A673 (cell line): Measurements from ENCODE around the gene LYZ. TPM values are rescaled to one million over a fixed set of nuclear protein-coding genes. Genes with fewer than 3 reads are reported as not detected.

Experiments
- BruUV-seq: library from RNA; stranded (reverse); fragments of 400-500 nt; replicated peaks from 2 replicates; lab custom pipeline; 2021; lab: Mats Ljungman, UMichigan
- CTCF ChIA-PET: fragments of 300-600 bp; sonication (Branson Sonifier 250); formaldehyde crosslinking; loops from one replicate; lab custom pipeline; 2022; ENCODE audit warnings: antibody characterized with exemption; lab: Charles Lee
- POLR2A ChIA-PET: fragments of 300-600 bp; sonication (Branson Sonifier 250); formaldehyde crosslinking; loops from one replicate; lab custom pipeline; 2022; ENCODE audit warnings: antibody characterized with exemption; ENCODE audit not compliant: low non-redundant PET; lab: Charles Lee
- DNase-seq: peaks from one replicate; pipeline ENCODE4 v3.0.0-alpha.2; 2015; ENCODE audit warnings: low spot score
- H3K27ac ChIP-seq: fragments of 200-600 bp; sonication (generic); 2 replicates; pipeline ENCODE4 v1.5.1; 2016; ENCODE audit warnings: mixed run types, low read depth, mild to moderate bottlenecking, mixed read lengths, antibody characterized with exemption, low read length; ENCODE audit not compliant: poor library complexity, severe bottlenecking
- H3K27me3 ChIP-seq: fragments of 200-600 bp; sonication (generic); replicated peaks from 2 replicates; pipeline ENCODE4 v1.6.1; 2017; ENCODE audit warnings: mixed run types, low read depth, mild to moderate bottlenecking, mixed read lengths, antibody characterized with exemption, low read length; ENCODE audit not compliant: insufficient read depth, poor library complexity
- H3K36me3 ChIP-seq: fragments of 200-600 bp; sonication (generic); 2 replicates; pipeline ENCODE4 v1.6.1; 2016; ENCODE audit warnings: mixed run types, mild to moderate bottlenecking, mixed read lengths, antibody characterized with exemption, low read length; ENCODE audit not compliant: insufficient read depth, poor library complexity, severe bottlenecking
- H3K4me1 ChIP-seq: fragments of 200-600 bp; sonication (generic); 2 replicates; pipeline ENCODE4 v1.6.1; 2017; ENCODE audit warnings: mixed run types, mild to moderate bottlenecking, mixed read lengths, antibody characterized with exemption, low read length; ENCODE audit not compliant: insufficient read depth, poor library complexity, severe bottlenecking
- H3K4me3 ChIP-seq: fragments of 200-600 bp; sonication (generic); 2 replicates; pipeline ENCODE4 v1.5.1; 2016; ENCODE audit warnings: low read depth, mixed run types, mild to moderate bottlenecking, mixed read lengths, low read length; ENCODE audit not compliant: poor library complexity, severe bottlenecking
- H3K9me3 ChIP-seq: fragments of 200-600 bp; sonication (generic); 2 replicates; pipeline ENCODE4 v1.6.1; 2016; ENCODE audit warnings: mixed run types, low read depth, mild to moderate bottlenecking, mixed read lengths, antibody characterized with exemption, low read length; ENCODE audit not compliant: poor library complexity, severe bottlenecking
- CTCF ChIP-seq: fragments of 300-800, 200-600 bp; sonication (generic); conservative IDR thresholded peaks from 2 replicates; pipeline ENCODE4 v1.5.1; 2017; ENCODE audit warnings: low read depth, mild to moderate bottlenecking, antibody characterized with exemption, low read length, moderate library complexity, mixed read lengths
- EZH2 ChIP-seq: fragments of 200-600 bp; sonication (generic); IDR thresholded peaks from 2 replicates; pipeline ENCODE4 v1.6.1; 2017; ENCODE audit warnings: borderline replicate concordance, low read depth, mild to moderate bottlenecking, mixed read lengths, antibody characterized with exemption, low read length; ENCODE audit not compliant: poor library complexity, severe bottlenecking
- intact Hi-C: fragments of 100-400 bp; cut with micrococcal nuclease; formaldehyde crosslinking; loops from one replicate; pipeline ENCODE4 v1.10.0; 2022; ENCODE audit not compliant: unreplicated experiment
- total RNA-seq: library from RNA; stranded (reverse); gene quantifications from 2 replicates; pipeline ENCODE4 v1.2.3, GENCODE V29; 2021

Gene LYZ
- total RNA-seq, 1 experiment from 2014 or later, result 0.32 TPM

- CTCF ChIA-PET, result no interaction called here
These were observed 14.0 kb upstream of the LYZ start for GRCh38 chr12:69334158-69334557.

GRCh38 chr12:69337311-69338090 is 10.7 kb upstream of the LYZ start:
- no peak for TF ChIP-seq EZH2
- TF ChIP-seq CTCF, result no peak
- intact Hi-C loops, result no loop called here
- CTCF ChIA-PET, result no interaction called here

More at GRCh38 chr12:69334158-69334557, 14.0 kb upstream of the LYZ start:
- POLR2A ChIA-PET, result no interaction called here
- Histone ChIP-seq H3K36me3 (no peaks in the 10 kb centered on the region), H3K27ac (no peak overlapping the region), H3K4me3 (no peak overlapping the region), H3K27me3 (peaks cover 10% of the 10 kb centered on the region), H3K4me1 (peaks cover 3% of the 10 kb centered on the region), H3K9me3 (no peaks in the 10 kb centered on the region)
- intact Hi-C loops, result no loop called here
- DNase-seq, result no peak
- no TSS peak for BruUV-seq
- TF ChIP-seq CTCF, result no peak

GRCh38 chr12:69338120-69338859 is 9.9 kb upstream of the LYZ start:
- intact Hi-C loops, result no loop called here
- Histone ChIP-seq H3K36me3 (no peaks in the 10 kb centered on the region), H3K27me3 (no peaks in the 10 kb centered on the region), H3K27ac (no peak overlapping the region), H3K4me3 (no peak overlapping the region), H3K9me3 (no peaks in the 10 kb centered on the region), H3K4me1 (no peaks in the 10 kb centered on the region)
- DNase-seq, result no peak
- POLR2A ChIA-PET, result no interaction called here
- CTCF ChIA-PET, result no interaction called here
- no TSS peak for BruUV-seq
- TF ChIP-seq EZH2 (no peak), CTCF (no peak)

More at GRCh38 chr12:69337311-69338090, 10.7 kb upstream of the LYZ start:
- Histone ChIP-seq H3K27ac (no peak overlapping the region), H3K4me3 (no peak overlapping the region), H3K4me1 (no peaks in the 10 kb centered on the region), H3K27me3 (no peaks in the 10 kb centered on the region), H3K9me3 (no peaks in the 10 kb centered on the region), H3K36me3 (no peaks in the 10 kb centered on the region)
- no TSS peak for BruUV-seq
- no peak for DNase-seq
- POLR2A ChIA-PET, result no interaction called here
